Activated CD4-positive, alpha-beta T cell treated with anti-CD3 and anti-CD28 coated beads, Interleukin-10, Interleukin-2, amounts not matched to agents 100 ng/mL and 50 ng/mL, durations not matched to agents 16 hours and 8 hours (primary cell): ENCODE results near the gene SPINK14.

ENCODE experiments used
- DNase-seq: peaks from one replicate; pipeline ENCODE4 v3.0.0-alpha.2; 2020

The SPINK14 gene

DNA sequence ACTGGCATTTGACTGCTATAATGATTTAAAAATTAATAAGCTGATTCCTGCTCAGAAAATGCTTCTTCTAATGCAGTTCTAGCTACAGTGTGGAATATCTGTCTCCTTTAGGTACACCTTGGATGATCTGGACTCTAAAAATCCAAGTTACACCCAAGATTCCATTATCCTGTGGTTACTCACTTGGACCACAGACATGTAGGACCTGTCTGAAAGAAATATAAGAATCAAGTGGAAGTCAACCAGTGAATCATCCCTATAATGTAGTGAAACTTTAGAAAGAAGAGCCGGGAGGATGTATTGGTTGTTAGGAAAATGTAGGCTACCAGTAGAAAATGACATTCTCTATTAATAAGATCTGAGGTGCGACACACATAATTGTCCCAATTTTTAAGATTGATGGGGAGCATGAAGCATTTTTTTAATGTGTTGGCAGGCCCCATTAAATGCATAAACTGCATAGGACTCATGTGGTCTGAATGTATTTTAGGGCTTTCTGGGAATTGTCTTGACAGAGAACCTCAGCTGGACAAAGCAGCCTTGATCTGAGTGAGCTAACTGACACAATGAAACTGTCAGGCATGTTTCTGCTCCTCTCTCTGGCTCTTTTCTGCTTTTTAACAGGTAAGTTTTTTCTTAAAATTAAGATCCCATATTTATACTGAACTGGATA is 34.3 kb downstream of the SPINK14 start, which contains the start of gene SPINK6:
Gene SPINK6 (plus strand): TSS at position 512 of the 673 bp plus-strand sequence. CDS start 55 bp downstream, at position 567.
- no peak for DNase-seq

- no peak for DNase-seq
Observed at GRCh38 chr5:148205044-148205806, 36.9 kb downstream of the SPINK14 start.

DNA sequence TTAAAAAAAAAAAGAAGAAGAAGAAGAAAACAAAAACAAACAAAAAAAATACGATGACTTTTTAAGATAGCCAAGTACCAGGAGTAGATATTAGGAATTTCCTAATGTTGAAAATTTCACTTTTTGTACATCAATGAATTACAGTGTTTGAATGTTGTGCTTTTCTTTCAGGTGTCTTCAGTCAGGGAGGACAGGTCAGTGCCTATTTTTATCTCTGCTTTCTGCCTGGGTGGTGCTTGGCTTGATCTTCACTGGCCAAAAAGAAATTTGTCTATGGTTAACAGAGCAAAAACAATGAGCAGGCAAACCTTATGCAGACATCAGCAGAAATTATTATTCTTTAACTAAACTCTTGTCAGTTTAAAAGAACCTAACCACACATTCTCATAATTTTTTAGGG is 37.5 kb downstream of the SPINK14 start:
- DNase-seq = no peak

GRCh38 chr5:148206620-148207019 is 38.3 kb downstream of the SPINK14 start:
- DNase-seq = no peak

- DNase-seq = no peak
Observed at GRCh38 chr5:148208226-148208625, 39.9 kb downstream of the SPINK14 start.

DNA sequence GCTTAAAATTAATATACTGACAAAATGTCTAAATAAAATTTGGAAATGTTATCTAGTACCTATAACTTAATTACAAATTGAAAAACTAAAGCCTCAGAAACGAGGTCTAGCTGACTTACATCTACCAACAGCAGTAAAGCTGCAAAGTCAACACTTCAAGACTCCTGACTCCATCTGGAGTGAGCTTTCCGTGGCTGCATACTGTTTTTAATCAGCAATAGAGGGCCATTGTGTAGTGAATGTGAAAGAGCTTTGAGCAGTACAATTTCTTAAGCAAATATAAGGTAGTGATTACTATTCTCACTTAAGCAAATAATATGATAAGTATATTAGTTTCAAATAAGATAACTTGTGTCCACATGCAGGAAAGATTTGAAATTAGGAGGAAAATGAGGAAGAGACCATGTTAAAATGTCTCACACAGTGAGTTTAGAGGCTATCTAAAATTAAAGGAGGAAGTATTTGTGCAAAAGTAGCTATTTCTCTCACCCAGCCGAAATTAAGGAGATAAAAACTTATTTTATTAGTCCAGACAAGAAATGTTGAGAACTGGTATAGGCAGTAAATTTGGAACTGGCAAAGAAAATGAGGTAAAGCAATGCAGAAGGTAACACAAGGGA is 40.9 kb downstream of the SPINK14 start:
- no peak for DNase-seq

DNA sequence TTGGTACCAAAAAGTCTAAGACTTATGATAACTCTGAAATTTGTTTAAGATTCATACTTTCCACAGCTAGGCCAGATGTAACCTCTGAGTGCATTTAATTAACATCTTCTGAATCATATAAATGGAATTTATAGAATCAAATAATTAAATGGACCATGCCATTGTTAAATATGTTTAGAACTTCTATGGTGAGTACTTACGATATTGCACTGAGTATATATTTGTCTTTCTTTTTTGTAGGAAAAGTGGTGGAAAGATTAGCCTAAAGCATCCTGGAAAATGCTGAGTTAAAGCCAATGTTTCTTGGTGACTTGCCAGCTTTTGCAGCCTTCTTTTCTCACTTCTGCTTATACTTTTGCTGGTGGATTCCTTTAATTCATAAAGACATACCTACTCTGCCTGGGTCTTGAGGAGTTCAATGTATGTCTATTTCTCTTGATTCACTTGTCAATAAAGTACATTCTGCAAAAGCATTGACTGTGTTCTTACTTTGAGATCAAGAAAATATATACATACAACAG is 46.4 kb downstream of the SPINK14 start:
- no peak for DNase-seq

DNA sequence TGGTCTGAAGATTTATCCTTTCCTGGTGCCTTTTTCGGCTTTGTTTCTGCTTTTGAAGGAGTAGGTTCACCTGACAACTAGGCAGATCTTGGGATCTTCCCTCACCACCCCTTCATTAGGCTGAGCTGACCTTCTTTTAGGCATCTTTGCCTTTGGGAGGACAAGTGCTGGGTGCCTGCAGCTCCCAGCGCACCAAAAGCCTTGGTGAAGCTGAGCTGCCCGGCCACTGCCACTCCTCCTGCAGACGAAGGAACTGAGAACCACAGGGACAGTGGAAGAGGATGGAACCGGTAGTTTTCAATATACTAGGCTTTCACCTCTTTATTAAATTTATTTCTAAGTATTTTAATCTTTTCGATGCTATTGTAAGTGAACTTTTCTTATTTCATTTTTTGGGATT is 53.2 kb downstream of the SPINK14 start:
- DNase-seq = no peak

DNA sequence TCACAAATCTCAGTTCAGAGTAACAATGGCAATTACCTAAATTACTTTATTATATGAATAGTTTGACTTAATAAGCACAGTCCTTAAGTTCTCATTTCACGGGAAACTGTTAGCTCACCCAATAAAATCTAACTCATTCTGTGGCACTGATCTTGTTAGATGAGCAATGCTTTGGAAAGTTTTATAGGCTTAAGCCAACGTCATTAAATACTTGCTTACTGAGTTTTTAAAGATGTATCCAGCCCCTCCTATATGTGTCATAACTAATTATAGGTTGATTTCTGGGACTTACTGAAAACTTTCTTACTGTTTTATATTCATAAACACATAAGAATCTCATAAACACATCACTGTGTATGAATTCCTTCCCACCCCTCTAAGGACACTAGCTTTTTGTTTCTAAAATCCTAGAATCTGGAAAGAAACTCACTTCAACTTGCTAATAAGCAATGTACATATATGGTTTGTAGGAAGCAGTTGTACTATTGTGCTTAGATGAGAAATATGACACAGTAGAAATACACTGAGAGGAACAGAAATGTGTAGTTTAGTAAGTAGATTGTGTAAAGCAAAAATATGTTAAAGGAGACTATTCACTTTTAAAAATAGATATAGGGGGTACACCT is 55.9 kb downstream of the SPINK14 start:
- DNase-seq = no peak
